HG03039 (cell line): ENCODE results near the gene SOCS1.
"Not testable (repeated sequence)": the region's sequence is repeated elsewhere in the genome, so short reads cannot be mapped to it uniquely, and the experiment has no call there.

Experiments used
- ATAC-seq: cut with Tn5 transposase; IDR thresholded peaks from one replicate; pipeline ENCODE4 v1.9.1; 2021; ENCODE audit warnings: mild to moderate bottlenecking, moderate library complexity; ENCODE audit not compliant: unreplicated experiment

SOCS1 gene

GRCh38 chr16:11255737-11256660, at the start of gene SOCS1:
SOCS1 (minus strand) TSS chr16:11256204; CDS start chr16:11255478, 726 bp downstream.
- ATAC-seq, result peak; percentile 50

GRCh38 chr16:11303405-11304138, 47.6 kb upstream of the SOCS1 start:
- ATAC-seq, result no peak

- no peak for ATAC-seq
These were observed 47.0 kb upstream of the SOCS1 start for GRCh38 chr16:11302977-11303376.

- ATAC-seq, result no peak
These were observed 45.9 kb upstream of the SOCS1 start for GRCh38 chr16:11301645-11302501.

DNA sequence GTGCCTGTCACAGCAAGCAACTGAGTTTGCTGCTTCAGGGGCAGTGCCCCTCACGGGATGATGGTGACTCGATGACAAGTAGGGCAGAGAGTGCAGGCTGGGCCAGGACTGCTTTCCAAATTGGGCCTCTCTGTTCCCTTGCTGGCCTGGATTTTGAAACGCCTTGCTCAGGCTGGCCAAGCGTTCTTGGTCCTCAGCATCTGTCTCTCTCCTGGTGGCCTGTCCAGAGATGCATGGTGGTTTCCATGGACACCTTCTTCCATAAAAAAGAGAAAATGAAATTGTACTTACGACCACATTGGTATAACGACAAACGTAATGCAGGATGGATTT, 44.5 kb upstream of the SOCS1 start:
- no peak for ATAC-seq

GRCh38 chr16:11299865-11300559, 44.0 kb upstream of the SOCS1 start:
- ATAC-seq, result no peak

DNA sequence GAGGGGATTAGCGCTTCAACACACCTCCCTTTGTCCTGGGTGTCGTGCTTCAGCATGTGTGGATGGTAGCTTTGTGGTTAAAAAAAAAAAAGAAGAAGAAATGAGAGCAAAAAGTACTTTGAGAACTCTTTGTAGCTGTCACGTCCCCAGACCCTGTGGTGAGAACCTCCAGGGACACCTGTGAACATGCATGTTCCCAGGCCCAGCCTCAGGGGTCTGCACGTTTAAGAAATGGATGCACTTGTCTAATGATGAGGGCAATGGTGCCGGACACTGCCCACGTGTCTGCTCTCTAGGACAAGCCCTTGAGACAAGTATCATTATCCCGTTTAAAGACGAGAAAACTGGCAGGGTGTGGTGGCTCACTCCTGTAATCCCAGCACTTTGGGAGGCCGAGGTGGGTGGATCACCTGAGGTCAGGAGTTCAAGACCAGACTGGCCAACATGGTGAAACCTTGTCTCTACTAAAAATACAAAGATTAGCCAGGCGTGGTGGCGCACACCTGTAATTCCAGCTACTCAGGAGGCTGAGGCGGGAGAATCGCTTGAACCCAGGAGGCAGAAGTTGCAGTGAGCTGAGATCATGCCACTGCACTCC, 43.0 kb upstream of the SOCS1 start:
- not testable (repeated sequence) for ATAC-seq

DNA sequence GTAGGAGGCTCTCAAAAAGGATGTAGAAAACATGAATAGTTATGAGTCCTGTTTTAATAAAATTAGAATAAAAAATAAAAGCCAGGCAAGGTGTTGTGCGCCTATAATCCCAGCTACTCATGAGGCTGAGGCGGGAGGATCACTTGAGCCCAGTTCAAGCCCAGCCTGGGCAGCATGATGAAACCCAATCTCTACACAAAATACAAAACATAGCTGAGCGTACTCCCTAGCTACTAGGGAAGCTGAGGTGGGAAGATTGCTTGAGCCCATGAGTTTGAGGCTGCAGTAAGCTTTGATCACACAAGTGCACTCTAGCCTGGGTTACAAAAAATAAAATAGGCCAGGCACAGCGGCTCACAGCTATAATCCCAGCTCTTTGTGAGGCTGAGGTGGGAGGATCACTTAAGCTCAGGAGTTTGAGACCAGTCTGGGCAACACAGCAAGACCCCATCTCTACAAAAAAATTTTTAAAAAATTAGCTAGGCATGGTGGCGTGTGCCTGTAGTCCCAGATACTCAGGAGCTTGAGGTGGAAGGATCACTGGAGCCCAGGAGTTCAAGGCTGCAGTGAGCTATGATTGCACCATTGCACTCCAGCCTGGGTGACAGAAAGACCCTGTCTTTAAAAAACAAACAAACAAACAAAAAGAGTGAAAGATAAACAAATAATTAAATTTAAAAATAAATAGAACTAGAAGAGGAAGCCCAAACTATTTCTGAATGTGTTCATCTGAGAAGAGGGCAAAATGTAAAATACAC, 42.3 kb upstream of the SOCS1 start:
- ATAC-seq, result no peak

- ATAC-seq, result peak; percentile 77
These were observed 41.6 kb upstream of the SOCS1 start for GRCh38 chr16:11297492-11298142.

DNA sequence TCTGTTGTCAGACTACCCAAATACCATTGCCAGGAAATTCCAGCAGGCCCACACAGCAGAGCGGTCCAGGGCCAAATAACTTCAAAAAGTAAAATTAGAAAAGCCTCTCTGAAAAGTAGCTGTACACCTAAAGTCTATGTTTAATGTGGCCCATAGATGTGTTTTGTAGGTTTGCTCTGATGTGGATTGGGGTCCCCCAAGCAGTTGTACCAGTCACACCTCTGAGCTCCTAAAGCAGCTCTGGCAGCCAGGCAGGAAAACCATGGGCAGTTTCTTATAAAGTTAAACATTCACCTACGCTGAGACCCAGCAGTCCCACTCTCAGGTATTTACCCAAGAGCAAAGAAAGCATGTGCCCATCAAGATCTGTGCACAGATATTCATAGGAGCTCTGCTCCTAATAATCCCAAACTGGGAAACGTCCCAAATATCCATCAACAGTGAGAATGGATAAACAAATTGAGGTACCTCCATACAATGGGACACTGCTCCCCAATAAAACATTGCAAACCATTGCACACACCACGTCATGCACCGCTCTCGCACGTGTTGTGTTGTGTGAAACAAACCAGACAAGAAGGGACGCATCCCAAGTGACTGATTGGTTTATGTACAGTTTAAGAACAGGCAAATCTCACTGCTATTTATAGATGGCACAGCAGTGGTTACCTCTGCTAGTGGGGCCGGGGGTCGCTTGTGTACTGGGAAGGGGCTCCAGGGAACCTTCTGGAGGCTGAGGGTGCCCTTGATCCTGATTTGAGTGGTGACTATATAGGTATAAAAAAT, 40.9 kb upstream of the SOCS1 start:
- no peak for ATAC-seq

DNA sequence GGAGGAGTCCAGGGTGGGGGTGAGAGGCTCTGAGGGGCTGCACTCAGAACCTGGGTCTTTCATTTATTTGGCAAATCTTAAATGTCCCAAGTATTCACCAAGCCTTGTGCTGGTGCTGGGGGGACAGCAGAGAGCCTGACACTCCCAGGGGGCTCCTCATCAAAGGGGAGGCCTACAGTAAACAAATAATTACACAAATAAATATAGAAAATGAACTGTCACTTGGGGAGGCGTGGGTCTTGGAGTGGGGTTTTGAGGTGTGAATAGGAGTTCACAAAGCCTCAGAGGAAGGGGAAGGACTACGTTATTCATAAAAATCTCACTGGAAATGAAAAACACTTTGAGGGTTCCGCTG, 40.3 kb upstream of the SOCS1 start:
- ATAC-seq, result no peak

DNA sequence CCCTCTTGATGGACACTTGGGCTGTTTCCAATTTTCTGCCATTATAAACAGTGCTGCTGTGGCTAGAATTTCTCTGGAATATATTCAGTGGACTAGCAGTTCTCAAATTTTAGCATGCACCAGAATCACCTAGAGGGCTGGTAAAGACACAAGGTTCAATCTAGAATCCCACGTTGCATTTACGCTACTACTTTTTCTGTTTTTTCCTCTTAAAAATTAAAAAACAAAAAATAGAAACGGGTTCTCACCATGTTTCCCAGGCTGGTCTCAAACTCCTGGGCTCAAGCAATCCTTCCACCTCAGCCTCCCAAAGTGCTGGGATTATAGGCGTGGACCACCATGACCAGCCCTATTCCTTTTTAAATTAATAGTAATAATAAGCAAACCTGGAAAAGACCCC, 39.7 kb upstream of the SOCS1 start:
- no peak for ATAC-seq

DNA sequence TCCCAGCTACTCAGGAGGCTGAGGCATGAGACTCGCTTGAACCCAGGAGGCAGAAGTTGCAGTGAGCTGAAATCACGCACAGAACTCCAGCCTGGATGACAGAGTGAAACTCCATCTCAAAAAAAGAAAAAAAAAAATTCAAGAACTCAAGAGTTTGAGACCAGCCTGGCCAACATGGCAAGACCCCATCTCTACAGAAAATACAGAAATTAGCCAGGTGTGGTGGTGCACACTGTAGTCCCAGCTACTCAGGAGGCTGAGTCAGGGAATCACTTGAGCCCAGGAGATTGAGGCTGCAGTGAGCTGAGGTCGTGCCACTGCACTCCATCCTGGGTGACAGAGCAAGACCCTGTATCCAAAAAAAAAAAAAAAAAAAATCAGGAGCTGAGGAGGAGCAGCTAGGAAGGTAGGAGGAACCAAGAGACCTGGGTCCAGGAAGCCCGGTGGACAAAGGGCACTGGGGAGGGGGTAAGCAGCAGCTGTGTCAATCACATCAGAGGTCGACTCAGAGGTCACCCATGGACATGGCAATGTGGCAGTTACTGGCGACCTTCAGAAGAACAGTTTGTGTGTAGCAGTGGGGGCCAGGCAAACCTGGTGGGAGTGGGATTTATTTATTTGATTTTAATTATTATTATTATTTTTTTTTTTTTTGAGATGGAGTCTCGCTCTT, 36.2 kb upstream of the SOCS1 start:
- no peak for ATAC-seq

GRCh38 chr16:11291091-11291703, 35.2 kb upstream of the SOCS1 start:
- no peak for ATAC-seq

- no peak for ATAC-seq
These were observed 34.3 kb upstream of the SOCS1 start for GRCh38 chr16:11290102-11290893.

- ATAC-seq, result not testable (repeated sequence)
These were observed 33.7 kb upstream of the SOCS1 start for GRCh38 chr16:11289696-11290095.
